ENCODE results near the gene AP4E1. TPM values are rescaled to one million over a fixed set of nuclear protein-coding genes. Genes with fewer than 3 reads are reported as not detected.
"Not testable (repeated sequence)": the region's sequence is repeated elsewhere in the genome, so short reads cannot be mapped to it uniquely, and the experiment has no call there.

The AP4E1 gene
- polyA plus RNA-seq, 3 donors: 1.1 to 3.8 (median 3.1) TPM

DNA sequence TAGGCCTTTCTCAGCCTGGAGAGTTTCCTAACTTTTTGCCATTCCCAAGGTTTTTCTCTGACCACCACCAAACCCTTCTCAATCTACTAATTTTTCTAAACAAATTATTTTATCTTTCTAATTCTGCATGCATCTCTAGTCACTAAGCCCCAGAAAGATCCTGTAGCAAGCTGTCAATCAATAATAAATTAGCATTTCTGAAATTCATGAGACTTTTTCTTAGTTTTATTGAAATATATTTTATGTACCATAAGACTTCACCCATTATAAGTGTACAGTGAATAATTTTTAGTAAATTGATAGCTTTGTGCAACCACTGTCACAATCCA lies 22.4 kb upstream of the AP4E1 start:
- no peak overlapping the region for H3K27ac ChIP-seq (ENCODE audit: low read depth, low read length)

DNA sequence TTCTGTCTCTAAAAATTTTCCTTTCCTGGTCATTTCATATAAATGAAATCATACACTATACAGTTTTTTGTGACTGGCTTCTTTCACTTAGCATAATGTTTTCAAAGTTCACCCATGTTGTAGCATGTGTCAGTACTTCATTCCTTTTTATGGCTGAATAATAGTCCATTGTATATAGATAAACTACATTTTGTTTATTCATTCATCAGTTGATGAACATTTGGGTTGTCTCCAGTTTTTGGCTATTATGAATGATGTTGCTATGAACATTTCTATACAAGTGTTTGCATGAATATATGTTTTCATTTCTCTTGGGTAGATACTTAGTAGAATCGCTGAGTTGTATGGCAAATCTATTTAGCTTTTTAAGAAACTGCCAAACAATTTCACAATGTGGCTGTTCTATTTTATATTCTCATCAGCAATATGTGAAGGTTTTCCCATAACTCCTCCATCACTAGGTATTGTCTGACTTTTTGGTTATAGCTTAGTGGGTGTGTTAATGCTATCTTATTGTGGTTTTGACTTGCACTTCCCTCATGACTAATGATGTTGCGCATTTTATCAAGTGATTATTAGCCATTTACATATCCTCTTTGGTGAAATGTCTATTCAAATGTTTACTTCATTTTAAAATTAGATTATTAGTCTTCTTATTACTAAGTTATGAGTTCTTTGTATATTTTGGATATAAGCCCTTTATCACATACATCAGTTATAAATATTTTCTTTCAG lies 21.7 kb upstream of the AP4E1 start:
- WGBS, 3 donors: 91 to 98% (median 96%) methylated on average over 2 of the region's 2 CpGs
- no peak overlapping the region for H3K27ac ChIP-seq (ENCODE audit: low read depth, low read length)

DNA sequence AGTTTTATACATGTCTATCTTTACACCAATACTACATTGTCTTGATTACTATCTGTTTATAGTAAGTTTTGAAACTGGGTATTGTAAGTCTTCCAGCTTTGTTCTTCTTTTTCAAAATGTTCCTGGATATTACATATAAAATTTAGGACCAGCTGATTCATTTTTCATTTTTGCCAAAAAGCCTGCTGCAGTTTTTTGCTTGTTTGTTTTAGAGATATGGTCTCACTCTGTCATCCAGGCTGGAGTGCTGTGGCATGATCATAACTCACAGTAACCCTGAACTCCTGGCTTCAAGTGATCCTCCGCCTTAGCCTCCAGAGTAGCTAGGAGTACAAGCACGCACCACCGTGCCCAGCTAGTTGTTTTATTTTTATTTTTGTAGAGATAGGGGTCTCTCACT lies 20.4 kb upstream of the AP4E1 start:
- WGBS, 3 donors: 89 to 99% (median 93%) methylated on average over 3 of the region's 3 CpGs
- H3K27ac ChIP-seq (ENCODE audit: low read depth, low read length): no peak overlapping the region

DNA sequence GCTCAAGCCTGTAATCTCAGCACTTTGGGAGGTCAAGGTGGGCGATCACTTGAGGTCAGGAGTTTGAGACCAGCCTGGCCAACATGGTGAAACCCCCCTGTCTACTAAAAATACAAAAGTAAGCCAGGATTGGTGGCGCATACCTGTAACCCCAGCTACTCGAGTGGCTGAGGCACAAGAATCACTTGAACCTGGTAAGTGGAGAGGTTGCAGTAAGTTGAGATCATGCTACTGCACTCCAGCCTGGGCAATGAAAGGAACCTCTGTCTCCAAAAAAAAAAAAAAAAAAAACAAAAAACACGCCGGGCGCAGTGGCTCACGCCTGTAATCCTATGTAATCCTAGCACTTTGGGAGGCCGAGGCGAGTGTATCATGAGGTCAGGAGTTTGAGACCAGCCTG lies 18.9 kb upstream of the AP4E1 start:
- 97 to 99% (median 98%) methylated on average over 9 of the region's 9 CpGs for WGBS, 3 donors

DNA sequence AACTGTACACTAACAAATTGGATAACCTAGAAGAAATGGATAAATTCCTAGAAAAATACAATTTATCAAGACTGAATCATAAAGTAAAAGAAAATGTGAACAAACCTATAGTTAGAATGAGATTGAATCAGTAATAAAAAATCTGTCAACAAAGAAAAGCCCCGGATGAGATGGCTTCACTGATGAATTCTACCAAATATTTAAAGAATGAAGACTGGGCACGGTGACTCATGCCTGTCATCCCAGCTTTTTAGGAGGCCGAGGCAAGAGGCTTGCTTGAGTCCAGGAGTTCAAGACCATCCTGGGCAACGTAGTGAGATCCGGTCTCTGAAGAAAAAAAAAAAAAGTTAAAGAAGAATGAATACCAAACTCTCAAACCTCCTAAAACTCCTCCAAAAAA lies 17.7 kb upstream of the AP4E1 start:
- H3K27ac ChIP-seq (ENCODE audit: low read depth, low read length): no peak overlapping the region
- 96 to 97% (median 97%) methylated on average over 5 of the region's 5 CpGs for WGBS, 3 donors

More for the DNA sequence above, 18.9 kb upstream of the AP4E1 start:
- H3K27ac ChIP-seq (ENCODE audit: low read depth, low read length): no peak overlapping the region

DNA sequence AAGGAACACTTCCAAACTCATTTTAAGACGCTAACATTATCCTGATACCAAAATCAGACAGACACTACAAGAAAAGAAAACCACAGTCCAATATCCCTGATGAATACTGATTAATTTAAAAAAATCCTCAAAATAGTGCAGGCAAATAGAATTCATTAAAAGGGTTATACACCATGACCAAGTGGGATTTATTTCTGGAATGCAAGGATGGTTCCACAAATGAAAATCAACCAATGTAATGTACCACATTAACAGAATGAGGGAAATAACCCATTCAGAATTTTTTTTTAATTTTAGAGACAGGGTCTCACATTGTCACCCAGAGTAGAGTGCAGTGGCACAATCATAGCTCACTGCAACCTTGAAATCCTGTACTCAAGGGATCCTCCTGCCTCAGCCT lies 17.3 kb upstream of the AP4E1 start:
- 92 to 100% (median 98%) methylated on average over 1 of the region's 1 CpG for WGBS, 3 donors

DNA sequence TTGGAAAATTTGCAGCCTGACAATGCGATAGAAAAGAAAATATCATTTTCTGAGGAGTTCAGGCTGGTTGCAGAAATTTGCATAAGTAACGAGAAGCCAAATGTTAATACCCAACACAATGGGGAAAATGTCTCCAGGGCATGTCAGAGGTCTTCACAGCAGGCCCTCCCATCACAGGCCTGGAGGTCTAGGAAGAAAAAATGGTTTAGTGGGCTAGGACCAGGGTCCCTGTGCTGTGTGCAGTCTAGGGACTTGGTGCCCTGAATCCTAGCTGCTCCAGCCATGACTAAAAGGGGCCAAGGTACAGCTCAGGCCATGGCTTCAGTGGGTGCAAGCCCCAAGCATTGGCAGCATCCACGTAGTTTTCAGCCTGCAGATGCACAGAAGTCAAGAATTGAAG lies 14.5 kb upstream of the AP4E1 start:
- WGBS, 3 donors: 92 to 94% (median 92%) methylated on average over 3 of the region's 3 CpGs

More for the DNA sequence above, 17.3 kb upstream of the AP4E1 start:
- H3K27ac ChIP-seq (ENCODE audit: low read depth, low read length): no peak overlapping the region

DNA sequence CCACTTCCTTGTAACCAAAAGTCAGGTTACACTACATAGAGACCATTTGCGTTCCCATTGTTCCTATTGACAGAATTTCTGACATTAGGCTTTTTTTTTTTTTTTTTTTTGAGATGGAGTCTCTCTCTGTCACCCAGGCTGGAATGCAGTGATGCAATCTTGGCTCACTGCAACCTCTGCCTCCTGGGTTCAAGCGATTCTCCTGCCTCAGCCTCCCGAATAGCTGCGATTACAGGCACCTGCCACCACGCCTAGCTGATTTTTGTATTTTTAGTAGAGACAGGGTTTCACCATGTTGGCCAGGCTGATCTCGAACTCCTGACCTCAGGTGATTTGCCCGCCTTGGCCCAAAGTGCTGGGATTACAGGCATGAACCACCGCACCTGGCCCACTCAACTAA lies 7.1 kb upstream of the AP4E1 start:
- 87 to 93% (median 92%) methylated on average over 8 of the region's 8 CpGs for WGBS, 3 donors

More for the DNA sequence above, 14.5 kb upstream of the AP4E1 start:
- no peak overlapping the region for H3K27ac ChIP-seq (ENCODE audit: low read depth, low read length)

DNA sequence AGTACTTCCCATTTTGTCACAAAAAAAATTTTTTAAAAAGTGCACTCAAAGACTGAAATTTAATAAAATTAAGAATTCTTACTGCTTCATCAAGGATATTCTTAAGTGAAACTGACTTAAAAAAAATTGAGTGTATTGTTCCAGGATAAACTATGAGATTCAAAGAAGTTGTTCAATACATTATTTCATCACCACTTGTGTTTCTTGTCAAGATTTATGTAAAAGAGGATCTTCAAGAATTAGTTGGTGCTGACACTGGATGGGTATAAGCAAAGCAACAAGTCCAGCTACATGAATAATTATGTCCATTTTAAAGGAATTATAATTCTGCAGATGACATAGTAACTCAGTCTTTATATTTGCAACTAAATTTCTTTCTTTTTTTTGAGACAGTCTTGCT lies 4.3 kb upstream of the AP4E1 start:
- no peak overlapping the region for H3K27ac ChIP-seq (ENCODE audit: low read depth, low read length)

More for the DNA sequence above, 7.1 kb upstream of the AP4E1 start:
- H3K27ac ChIP-seq (ENCODE audit: low read depth, low read length): not testable (repeated sequence)

DNA sequence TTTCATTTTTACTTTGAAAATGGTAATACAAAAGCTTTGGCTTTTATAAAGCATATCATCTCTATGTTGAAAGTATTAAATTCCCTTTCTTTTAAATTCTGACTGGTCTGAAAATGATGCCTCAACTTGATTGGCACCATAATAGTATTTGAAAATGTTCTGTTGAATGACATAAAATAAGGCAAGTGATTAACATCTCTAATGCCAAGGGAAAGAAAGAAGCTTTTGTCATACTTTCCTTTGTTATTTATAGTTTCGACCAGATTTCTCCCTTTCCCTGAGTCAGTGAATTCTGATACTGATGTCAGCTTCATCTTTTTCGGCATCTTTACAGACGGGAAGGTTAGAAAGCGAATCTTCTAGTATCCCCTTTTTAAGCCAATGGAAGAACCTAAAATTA lies 3.4 kb upstream of the AP4E1 start:
- WGBS, 3 donors: 94 to 96% (median 96%) methylated on average over 4 of the region's 4 CpGs
- no peak overlapping the region for H3K27ac ChIP-seq (ENCODE audit: low read depth, low read length)

DNA sequence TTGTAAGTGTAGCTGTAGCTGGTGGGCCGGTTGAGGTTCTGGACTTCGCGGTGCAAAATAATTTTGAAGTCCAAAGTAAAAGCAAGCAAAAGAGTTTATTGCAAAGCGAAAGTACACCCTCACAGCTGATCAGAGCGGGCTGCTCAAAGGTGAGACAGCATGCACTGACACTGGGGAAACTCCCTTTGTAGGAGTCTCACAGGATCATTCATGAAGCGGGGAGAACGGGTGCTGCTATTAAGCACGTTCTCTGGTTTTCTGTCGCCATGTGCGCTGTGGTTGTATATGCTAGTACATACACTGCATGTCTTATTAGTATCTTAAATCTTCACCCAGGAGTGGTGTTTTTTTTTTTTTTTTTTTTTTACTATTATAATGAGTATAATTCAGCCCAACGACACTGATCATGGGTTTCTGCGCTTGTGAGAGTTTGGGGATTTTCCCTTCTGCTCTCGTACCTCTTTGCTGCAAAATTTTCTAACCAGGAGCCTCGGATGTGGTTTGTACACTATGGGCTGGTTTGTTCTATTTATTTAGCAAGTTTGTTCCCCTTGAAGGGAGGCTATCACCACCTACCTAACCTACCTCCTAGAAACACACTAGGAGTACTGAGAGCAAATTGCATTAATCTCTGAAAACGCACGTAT lies 1.4 kb upstream of the AP4E1 start:
- H3K27ac ChIP-seq (ENCODE audit: low read depth, low read length): no peak overlapping the region
- 58 to 59% (median 58%) methylated on average over 16 of the region's 16 CpGs for WGBS, 3 donors

DNA sequence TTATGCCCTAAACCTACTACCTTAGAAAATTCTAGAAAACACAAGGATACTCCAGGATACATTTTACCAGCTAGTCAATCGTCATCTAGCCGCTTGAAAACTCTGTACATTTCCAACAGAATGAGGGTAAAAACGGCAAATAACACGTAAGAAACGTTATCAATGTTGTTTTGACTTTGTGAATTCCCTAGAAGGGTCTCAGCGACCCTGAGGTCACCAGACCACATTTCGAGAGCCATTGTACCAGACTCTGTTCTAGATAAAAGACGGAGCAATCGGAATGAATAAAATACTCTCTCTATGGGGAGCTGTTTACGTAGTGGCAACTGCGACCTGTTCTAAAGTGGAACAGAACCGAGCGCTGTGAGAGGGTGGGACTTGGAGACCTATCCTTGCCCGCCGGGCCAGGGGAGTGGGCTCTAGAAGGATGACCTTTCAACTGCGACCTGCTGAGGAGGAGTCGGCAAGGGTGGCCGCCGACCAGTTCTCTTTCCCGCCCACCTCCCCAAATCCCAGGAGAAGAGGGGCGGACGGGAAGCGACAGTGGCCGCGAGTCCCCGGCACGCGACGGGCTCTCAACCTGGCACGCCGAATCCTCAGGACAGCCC lies 778 bp upstream of the AP4E1 start:
- H3K27ac ChIP-seq (ENCODE audit: low read depth, low read length): peak overlapping the region; percentile 95
- 0 to 2% (median 1%) methylated on average over 31 of the region's 31 CpGs for WGBS, 3 donors

DNA sequence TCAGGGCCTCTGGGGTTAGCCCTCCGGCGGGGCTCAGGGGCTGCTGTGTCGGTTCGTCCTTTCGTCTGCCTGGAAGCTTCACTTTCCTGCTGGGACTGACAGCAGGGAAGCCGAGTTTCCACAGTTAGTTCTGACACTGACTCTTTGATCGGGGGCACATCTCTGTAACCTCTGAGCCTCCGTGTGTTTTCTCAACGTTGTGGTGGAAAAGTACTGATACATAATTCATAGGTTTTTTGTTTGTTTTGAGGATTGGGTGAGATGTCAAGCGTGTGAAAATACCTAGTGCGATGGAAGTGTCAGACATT lies 481 bp downstream of the AP4E1 start:
- WGBS, 3 donors: 0 to 1% (median 1%) methylated on average over 11 of the region's 11 CpGs
- H3K27ac ChIP-seq (ENCODE audit: low read depth, low read length): no peak overlapping the region

DNA sequence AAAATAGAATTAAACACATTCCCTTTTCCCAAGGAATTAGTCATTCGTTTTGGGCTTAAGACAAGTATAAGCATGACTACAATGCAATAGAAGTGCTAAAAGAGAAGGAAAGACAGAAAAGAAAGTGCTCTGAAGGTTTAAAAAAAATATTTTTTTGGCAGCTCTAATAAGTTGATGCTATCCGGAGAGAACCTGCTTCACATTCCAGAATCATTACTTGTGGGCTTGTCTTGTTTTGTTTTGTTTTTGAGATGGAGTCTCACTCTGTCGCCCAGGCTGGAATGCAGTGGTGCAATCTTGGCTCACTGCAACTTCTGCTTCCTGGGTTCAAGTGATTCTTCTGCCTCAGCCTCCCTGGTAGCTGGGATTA lies 1.9 kb downstream of the AP4E1 start:
- not testable (repeated sequence) for H3K27ac ChIP-seq (ENCODE audit: low read depth, low read length)
- 46 to 79% (median 53%) methylated on average over 3 of the region's 3 CpGs for WGBS, 3 donors

DNA sequence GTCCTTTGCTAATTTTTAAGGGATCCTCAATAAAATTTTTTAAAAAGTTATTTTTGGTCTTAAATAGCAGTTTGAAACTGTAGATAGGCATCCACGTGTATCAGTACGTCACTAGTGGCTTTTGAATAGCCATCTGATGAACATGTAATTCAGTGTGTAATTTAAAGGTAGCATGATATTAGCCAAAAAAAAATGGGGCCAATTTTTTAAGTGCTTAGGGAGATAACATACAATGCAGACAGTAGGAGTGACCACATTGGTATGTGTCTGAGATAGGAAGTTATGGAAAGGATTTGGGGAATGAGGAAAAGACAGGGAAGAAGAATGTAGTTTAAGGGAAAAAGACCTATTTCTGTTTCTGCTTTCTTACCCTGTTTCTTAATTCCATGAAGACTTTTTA lies 2.5 kb downstream of the AP4E1 start:
- WGBS, 3 donors: 77 to 87% (median 77%) methylated on average over 2 of the region's 2 CpGs
- H3K27ac ChIP-seq (ENCODE audit: low read depth, low read length): no peak overlapping the region

DNA sequence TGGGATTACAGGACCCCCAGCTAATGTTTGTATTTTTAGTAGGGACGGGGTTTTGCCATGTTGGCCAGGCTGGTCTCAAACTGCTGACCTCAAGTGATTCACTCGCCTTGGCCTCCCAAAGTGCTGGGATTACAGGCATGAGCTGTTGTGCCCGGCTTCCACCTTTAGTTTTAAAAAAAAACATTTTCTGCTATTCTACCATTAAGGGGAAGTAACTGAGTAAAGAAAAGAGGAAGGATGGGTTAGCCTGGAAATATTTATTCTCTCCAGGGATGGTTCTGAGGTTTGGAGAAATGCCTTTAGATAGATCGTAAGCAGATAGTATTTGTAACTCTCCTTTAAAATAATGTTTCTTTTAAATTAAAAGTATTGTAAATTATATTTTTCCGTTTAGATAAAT lies 3.1 kb downstream of the AP4E1 start:
- H3K27ac ChIP-seq (ENCODE audit: low read depth, low read length): no peak overlapping the region
- WGBS, 3 donors: 54 to 81% (median 59%) methylated on average over 5 of the region's 5 CpGs

DNA sequence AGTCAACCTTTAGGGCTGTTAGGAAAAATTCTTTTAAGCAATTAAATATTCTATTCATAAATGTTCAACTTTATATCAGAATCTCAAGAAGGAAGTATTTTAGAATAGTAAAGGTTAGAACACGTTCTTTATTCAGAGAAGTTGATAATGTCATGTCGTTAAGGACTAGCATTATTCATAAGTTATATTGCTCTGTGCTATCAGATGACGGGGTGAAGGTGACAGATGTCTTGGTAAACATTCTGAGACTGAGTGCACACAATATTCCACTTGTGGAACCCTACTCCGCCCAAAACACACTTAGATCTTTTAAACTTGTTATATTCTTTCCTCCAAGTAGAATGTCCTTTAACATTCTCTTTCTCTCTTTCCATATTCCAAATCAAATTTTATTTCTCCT lies 7.9 kb downstream of the AP4E1 start:
- WGBS, 3 donors: 52 to 92% (median 90%) methylated on average over 4 of the region's 4 CpGs
- H3K27ac ChIP-seq (ENCODE audit: low read depth, low read length): no peak overlapping the region

DNA sequence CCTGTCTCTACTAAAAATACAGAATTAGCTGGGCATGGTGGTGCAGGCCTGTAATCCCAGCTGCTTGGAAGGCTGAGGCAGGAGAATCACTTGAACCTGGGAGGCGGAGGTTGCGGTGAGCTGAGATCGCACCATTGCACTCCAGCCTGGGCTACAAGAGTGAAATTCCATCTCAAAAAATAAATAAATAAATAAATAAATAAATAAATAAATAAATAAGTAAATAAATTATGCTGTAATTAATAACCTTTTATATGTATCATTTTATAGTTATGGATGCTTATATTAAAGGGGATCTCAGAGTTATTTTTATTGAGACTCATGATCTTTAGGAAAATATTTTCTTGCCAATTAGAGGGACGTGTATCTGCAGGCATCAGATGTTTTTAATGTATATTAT lies 10.9 kb downstream of the AP4E1 start:
- WGBS, 3 donors: 96 to 99% (median 98%) methylated on average over 4 of the region's 4 CpGs
- not testable (repeated sequence) for H3K27ac ChIP-seq (ENCODE audit: low read depth, low read length)

DNA sequence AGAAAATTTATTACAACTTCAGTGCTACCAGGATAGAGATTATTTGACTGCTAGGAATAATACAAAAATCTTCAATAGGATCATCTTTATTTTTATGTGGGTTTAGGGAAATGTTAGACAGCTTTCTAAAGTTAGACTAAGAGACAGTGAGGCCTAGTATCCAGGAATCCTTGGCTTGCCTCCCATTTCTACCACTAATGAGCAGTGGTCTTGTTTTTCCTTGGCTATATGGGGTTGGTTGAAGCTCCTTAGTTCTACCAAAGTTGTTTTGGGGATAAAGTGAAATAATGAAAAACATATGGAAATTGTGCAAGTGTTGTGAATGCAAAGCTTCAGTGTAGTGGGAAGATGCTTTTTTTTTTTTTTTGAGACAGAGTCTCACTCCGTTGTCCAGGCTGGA lies 16.8 kb downstream of the AP4E1 start:
- H3K27ac ChIP-seq (ENCODE audit: low read depth, low read length): no peak overlapping the region
- 67 to 100% (median 96%) methylated on average over 1 of the region's 1 CpG for whole genome bisulfite sequencing, 3 donors

DNA sequence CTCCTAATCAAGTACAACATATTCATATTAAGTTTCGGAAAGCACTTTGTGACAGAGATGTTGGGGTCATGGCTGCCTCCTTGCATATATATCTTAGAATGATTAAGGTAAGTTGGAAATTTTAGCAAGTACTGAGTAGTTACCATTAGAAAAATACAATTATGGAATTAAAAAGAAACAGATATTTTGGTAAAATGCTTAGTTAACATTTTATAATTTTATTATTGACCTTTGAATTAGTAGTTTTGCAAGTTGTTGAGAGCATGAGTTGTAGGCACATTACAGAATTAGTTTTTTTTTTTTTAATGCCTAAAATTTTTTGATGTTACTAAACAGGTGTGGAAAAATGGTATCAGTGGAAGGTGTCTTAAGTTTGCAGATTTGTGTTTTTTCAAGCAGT lies 20.6 kb downstream of the AP4E1 start:
- 95 to 97% (median 96%) methylated on average over 1 of the region's 1 CpG for WGBS, 3 donors
- H3K27ac ChIP-seq (ENCODE audit: low read depth, low read length): no peak overlapping the region

All from adipose tissue (tissue), 3 donors.